ENCODE data around the gene RBMS1.

- TF ChIP-seq CTCF (IDR thresholded peaks at IDR 0.05; ENCODE audit: low read depth, low read length, poor library complexity, severe bottlenecking) = no peak
- no peak for TF ChIP-seq EZH2phosphoT487 (IDR thresholded peaks at IDR 0.05; ENCODE audit: borderline replicate concordance, low read length)
Measured at GRCh38 chr2:160278101-160278878, 215.3 kb downstream of the RBMS1 start.

All from DOHH2 (cell line).